HepG2 (cell line): ENCODE results near the gene SREBF1. TPM values are rescaled to one million over a fixed set of nuclear protein-coding genes. Genes with fewer than 3 reads are reported as not detected.

Source experiments
- FOXM1 ChIP-seq: sonication (generic); formaldehyde crosslinking; IDR thresholded peaks from 2 replicates; pipeline ENCODE4 v1.5.0; 2020; ENCODE audit warnings: missing genetic modification reagents
- GFI1 ChIP-seq: sonication (generic); formaldehyde crosslinking; IDR thresholded peaks from 2 replicates; pipeline ENCODE4 v1.5.0; 2020; ENCODE audit warnings: missing genetic modification reagents, mild to moderate bottlenecking, borderline replicate concordance
- HOMEZ ChIP-seq: IDR thresholded peaks from 2 replicates; pipeline ENCODE4 v1.6.1; 2016; ENCODE audit warnings: low read depth
- MED13 ChIP-seq: sonication (generic); formaldehyde crosslinking; IDR thresholded peaks from 2 replicates; pipeline ENCODE4 v1.5.0; 2020; ENCODE audit warnings: missing genetic modification reagents
- NFYB ChIP-seq: sonication (generic); formaldehyde crosslinking; IDR thresholded peaks from 2 replicates; pipeline ENCODE4 v1.4.0; 2020; ENCODE audit warnings: missing genetic modification reagents
- RARA ChIP-seq: IDR thresholded peaks from 2 replicates; pipeline ENCODE4 v1.6.1; 2016; ENCODE audit warnings: missing genetic modification reagents, missing compliant biosample characterization
- SMC3 ChIP-seq: IDR thresholded peaks from 2 replicates; pipeline ENCODE4 v1.6.1; 2011; ENCODE audit warnings: low read length, improper control_type of control experiment
- SMYD3 ChIP-seq: sonication (generic); formaldehyde crosslinking; IDR thresholded peaks from 2 replicates; pipeline ENCODE4 v1.8.1; 2023; ENCODE audit warnings: mild to moderate bottlenecking, missing genetic modification reagents
- TCF12 ChIP-seq, 2 experiments: fragments of 450-650 bp in 1 of 2; sonication (generic) in 1 of 2; formaldehyde crosslinking in 1 of 2; IDR thresholded peaks; 2 replicates each; pipeline versions ENCODE4 v1.6.1 to v1.8.0; 2017 to 2022; ENCODE audit warnings: antibody characterized with exemption in 1 of 2, mild to moderate bottlenecking in 1 of 2, missing genetic modification reagents in 1 of 2, moderate library complexity in 1 of 2
- YY1 ChIP-seq: IDR thresholded peaks from 2 replicates; pipeline ENCODE4 v1.6.1; 2011; ENCODE audit warnings: low read length, low read depth, moderate library complexity, mild to moderate bottlenecking; ENCODE audit not compliant: insufficient read depth, insufficient replicate concordance
- ZBED4 ChIP-seq: sonication (generic); formaldehyde crosslinking; IDR thresholded peaks from 2 replicates; pipeline ENCODE4 v1.4.0; 2020; ENCODE audit warnings: missing genetic modification reagents, borderline replicate concordance
- ZNF407 ChIP-seq: sonication (generic); formaldehyde crosslinking; IDR thresholded peaks from one replicate; pipeline ENCODE4 v1.5.1; 2020; ENCODE audit warnings: mild to moderate bottlenecking, missing genetic modification reagents; ENCODE audit errors: not compliant biosample characterization
- ZNF564 ChIP-seq: sonication (generic); formaldehyde crosslinking; IDR thresholded peaks from 2 replicates; pipeline ENCODE4 v1.8.1; 2023; ENCODE audit warnings: mild to moderate bottlenecking, missing genetic modification reagents
- ZSCAN29 ChIP-seq: sonication (generic); formaldehyde crosslinking; conservative IDR thresholded peaks from 2 replicates; pipeline ENCODE4 v1.4.0; 2020; ENCODE audit warnings: mild to moderate bottlenecking, missing genetic modification reagents
- polyA plus RNA-seq, 8 experiments: library from polyadenylated mRNA; depleted of rRNA in 3 of 8; stranded (reverse) in 7 of 8; unstranded in 1 of 8; fragments of >200 nt; fragmentation: Illumina TruSeq in 4 of 8; extraction: Trizol in 4 of 8; gene quantifications; 2 replicates each; pipeline versions ENCODE4 v1.2.1 to v1.2.3, GENCODE V29; 2011 to 2016; ENCODE audit warnings: low read depth in 4 of 8, missing spikeins in 1 of 8, mixed read lengths in 1 of 8; ENCODE audit not compliant: insufficient read depth in 1 of 8
- total RNA-seq, 5 experiments: library from RNA; depleted of rRNA; stranded (reverse); fragments of >200 nt; fragmentation: Illumina TruSeq; extraction: Trizol; gene quantifications; 2 replicates each; pipeline ENCODE4 v1.2.3, GENCODE V29; 2016; ENCODE audit warnings: low read depth in 1 of 5

The SREBF1 gene
- total and polyA plus RNA-seq, 2 of the 13 experiments (the other 11 are each of a cell fraction or from before 2014, with no cell fraction given), result 34.3 to 38.0 TPM

- TF ChIP-seq ZNF407 (CRISPR knock-in tag), result no peak
- no peak for TF ChIP-seq FOXM1
- 0 out of 2 replicates have a peak, but pooled peaks have one; percentile 29 for TF ChIP-seq MED13 (CRISPR knock-in tag)
- no peak for TF ChIP-seq ZNF564 (CRISPR knock-in tag)
- no peak for TF ChIP-seq SMYD3
- no peak for TF ChIP-seq GFI1 (CRISPR knock-in tag)
- TF ChIP-seq RARA (CRISPR knock-in tag), result peak; percentile 57
- TF ChIP-seq ZBED4 (CRISPR knock-in tag), result no peak
- TF ChIP-seq ZSCAN29 (CRISPR knock-in tag), result no peak
- TF ChIP-seq SMC3, result peak; percentile 48; the same call in 1 of the 2 replicates
- no peak for TF ChIP-seq TCF12 (IDR thresholded peaks at IDR 0.05)
- TF ChIP-seq TCF12 (CRISPR knock-in tag; IDR thresholded peaks at IDR 0.05), result no peak
- peak; percentile 88 for TF ChIP-seq YY1
- no peak for TF ChIP-seq HOMEZ (CRISPR knock-in tag)
- no peak for TF ChIP-seq NFYB (CRISPR knock-in tag)
Measured at GRCh38 chr17:17812211-17813054, 24.4 kb downstream of the SREBF1 start (continued).
